Transverse colon (tissue), 4 donors: Measurements from ENCODE around the gene ANKS1B. TPM values are rescaled to one million over a fixed set of nuclear protein-coding genes. Genes with fewer than 3 reads are reported as not detected.

Experiments
- DNase-seq: peaks from one replicate; pipeline ENCODE4 v3.0.0-alpha.2; 2019
- H3K27ac ChIP-seq, 4 donors: fragments of 200-600 bp; sonication (generic); 2 replicates each; pipeline ENCODE4 v1.5.1; 2016 to 2018; ENCODE audit warnings: inconsistent platforms in 4 of 4
- H3K27me3 ChIP-seq: fragments of 200-600 bp; sonication (generic); 2 replicates; pipeline ENCODE4 v1.5.1; 2017; ENCODE audit warnings: inconsistent platforms
- H3K36me3 ChIP-seq, 4 donors: fragments of 200-600 bp; sonication (generic); 2 replicates each; pipeline ENCODE4 v1.5.1; 2017 to 2019; ENCODE audit warnings: inconsistent platforms in 4 of 4
- H3K4me1 ChIP-seq, 4 donors: fragments of 200-600 bp; sonication (generic); 2 replicates each; pipeline ENCODE4 v1.5.1; 2017 to 2020; ENCODE audit warnings: inconsistent platforms in 4 of 4
- H3K4me3 ChIP-seq, 4 donors: fragments of 200-600 bp; sonication (generic); 1 replicate in 1 of 4; 2 replicates in 3 of 4; pipeline versions ENCODE4 v1.5.1 to v1.6.1; 2017 to 2019; ENCODE audit warnings: inconsistent platforms in 4 of 4
- H3K9me3 ChIP-seq, 2 donors: fragments of 200-600 bp; sonication (generic); 2 replicates each; pipeline ENCODE4 v1.5.1; 2017 to 2019; ENCODE audit warnings: inconsistent platforms in 2 of 2
- CTCF ChIP-seq, 5 experiments: fragments of 200-600 bp in 3 of 5; fragments of 450-650 bp in 2 of 5; sonication (generic) in 3 of 5; IDR thresholded peaks; 1 replicate in 2 of 5; 2 replicates in 3 of 5; pipeline ENCODE4 v1.5.1; 2016 to 2017; ENCODE audit warnings: antibody characterized with exemption in 5 of 5, inconsistent platforms in 3 of 5, mild to moderate bottlenecking in 2 of 5, moderate library complexity in 1 of 5
- EP300 ChIP-seq: sonication (generic); formaldehyde crosslinking; IDR thresholded peaks from one replicate; pipeline ENCODE4 v1.6.1; 2017; ENCODE audit warnings: antibody characterized with exemption, low read depth
- POLR2A ChIP-seq: fragments of 450-650 bp; IDR thresholded peaks from one replicate; pipeline ENCODE4 v1.6.1; 2016; ENCODE audit warnings: antibody characterized with exemption, mild to moderate bottlenecking, moderate library complexity
- POLR2AphosphoS5 ChIP-seq, 3 donors: sonication (generic); formaldehyde crosslinking; IDR thresholded peaks; one replicate each; pipeline ENCODE4 v1.6.1; 2016; ENCODE audit warnings: antibody characterized with exemption in 3 of 3
- WGBS, 2 donors: methylation state at CpG; one replicate each; pipeline ENCODE4 v1.1.5; 2018; ENCODE audit warnings: low coverage in 1 of 2; 5-methylcytosine and 5-hydroxymethylcytosine counted together
- in situ Hi-C, 4 donors: fragments of 200-750 bp; cut with MboI; loops; one replicate each; pipeline versions ENCODE4 v1.15.0 to v1.15.1; 2017; ENCODE audit warnings: low sequenced_read_pairs in 3 of 4, low pct_ligation_motif_present in 1 of 4, low pct_unique_long_range_greater_than_20kb in 1 of 4
- intact Hi-C: fragments of 100-400 bp; cut with DNase I; formaldehyde crosslinking; loops from one replicate; pipeline ENCODE4 v1.15.1; 2023; ENCODE audit warnings: low total_unique reads
- total RNA-seq, 4 donors: library from RNA; depleted of rRNA; stranded (reverse); fragments of >200 nt; gene quantifications; one replicate each; pipeline ENCODE4 v1.1.0, GENCODE V29; 2016

The ANKS1B gene
- total RNA-seq, 4 donors from 2014 or later: 1.4 to 6.4 (median 3.5) TPM; not detected in 1

- intact Hi-C loops: no loop called here
- Histone ChIP-seq H3K4me1 (no peaks in the 10 kb centered on the region), H3K9me3 (no peaks in the 10 kb centered on the region), H3K36me3 (no peaks in the 10 kb centered on the region), H3K27ac (no peak overlapping the region), H3K27me3 (no peaks in the 10 kb centered on the region), H3K4me3 (no peak overlapping the region)
- DNase-seq: no peak
- in situ Hi-C loops: no loop called here
- WGBS, 2 donors: 60% methylated on average over 2 of the region's 2 CpGs; no CpG with 5 or more reads in 1 of the 2 donors
- TF ChIP-seq CTCF (IDR thresholded peaks at IDR 0.05) (no peak), POLR2AphosphoS5 (IDR thresholded peaks at IDR 0.05) (no peak), POLR2A (no peak), EP300 (no peak)
These were observed 602.7 kb downstream of the ANKS1B start for GRCh38 chr12:99381992-99382391.

- Histone ChIP-seq H3K36me3 (no peaks in the 10 kb centered on the region), H3K4me3 (no peak overlapping the region), H3K27me3 (no peaks in the 10 kb centered on the region), H3K9me3 (no peaks in the 10 kb centered on the region), H3K27ac (no peak overlapping the region), H3K4me1 (no peaks in the 10 kb centered on the region)
- intact Hi-C loops: no loop called here
- no peak for DNase-seq
- WGBS, 2 donors: 80 to 83% methylated on average over 1 of the region's 1 CpG
- TF ChIP-seq POLR2A: no peak
- no peak for TF ChIP-seq POLR2AphosphoS5 (IDR thresholded peaks at IDR 0.05)
- in situ Hi-C loops: no loop called here
These were observed 604.0 kb downstream of the ANKS1B start for GRCh38 chr12:99380701-99381100.

- in situ Hi-C loops (no loop called here), intact Hi-C loops (no loop called here)
- no peak overlapping the region for H3K27ac ChIP-seq
- H3K4me3 ChIP-seq: no peak overlapping the region
- TF ChIP-seq POLR2A (no peak), EP300 (no peak), POLR2AphosphoS5 (IDR thresholded peaks at IDR 0.05) (no peak), CTCF (IDR thresholded peaks at IDR 0.05) (no peak)
- H3K27me3 ChIP-seq: no peaks in the 10 kb centered on the region
- 75 to 89% methylated on average over 1 of the region's 1 CpG for WGBS, 2 donors
- no peaks in the 10 kb centered on the region for H3K36me3 ChIP-seq
- DNase-seq: no peak
- no peaks in the 10 kb centered on the region for H3K9me3 ChIP-seq
- H3K4me1 ChIP-seq: no peaks in the 10 kb centered on the region
These were observed 610.7 kb downstream of the ANKS1B start for GRCh38 chr12:99374023-99374422.

GRCh38 chr12:99372257-99372920, 612.3 kb downstream of the ANKS1B start:
- no peak for DNase-seq
- TF ChIP-seq CTCF (IDR thresholded peaks at IDR 0.05) (no peak), EP300 (no peak), POLR2AphosphoS5 (IDR thresholded peaks at IDR 0.05) (no peak), POLR2A (no peak)
- no peaks in the 10 kb centered on the region for H3K9me3 ChIP-seq
- no peak overlapping the region for H3K27ac ChIP-seq
- no peak overlapping the region for H3K4me3 ChIP-seq
- in situ Hi-C loops: no loop called here
- H3K4me1 ChIP-seq: no peaks in the 10 kb centered on the region
- H3K27me3 ChIP-seq: no peaks in the 10 kb centered on the region
- intact Hi-C loops: no loop called here
- 47 to 48% methylated on average over 3 of the region's 3 CpGs for WGBS, 2 donors
- H3K36me3 ChIP-seq: no peaks in the 10 kb centered on the region
